DND-41 (cell line): Measurements from ENCODE around the gene RBBP7.

Source experiments
- EZH2 ChIP-seq: IDR thresholded peaks from 3 replicates; pipeline ENCODE4 v1.6.1; 2012; ENCODE audit warnings: borderline replicate concordance, low read depth, mild to moderate bottlenecking, moderate library complexity, low read length, inconsistent platforms; ENCODE audit not compliant: severe bottlenecking
- TF ChIP-seq, protein P1 (sequence below): IDR thresholded peaks from 2 replicates; pipeline ENCODE4 v1.5.1; 2012; ENCODE audit warnings: borderline replicate concordance, low read length, moderate library complexity, mild to moderate bottlenecking; ENCODE audit not compliant: poor library complexity, severe bottlenecking; ENCODE audit errors: extremely low read depth

DNA sequence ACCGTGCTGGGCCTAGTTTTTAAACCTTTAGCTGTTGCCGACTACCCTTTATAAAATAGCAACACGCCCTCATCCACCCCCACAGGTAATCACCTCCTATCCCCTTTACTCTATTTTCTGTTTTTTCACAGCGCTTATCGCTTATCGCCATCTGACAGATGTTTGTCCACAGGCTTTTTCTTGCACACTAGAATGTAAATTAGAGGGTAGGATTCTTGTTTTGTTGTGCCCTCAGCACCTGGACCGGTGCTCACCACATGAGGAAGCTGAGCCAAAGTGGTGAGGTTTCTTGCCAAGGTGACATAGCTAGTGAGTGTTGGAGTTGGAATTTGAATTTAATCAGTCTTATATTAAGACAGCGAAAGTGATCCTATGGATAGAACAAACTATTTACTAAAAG, 2.9 kb upstream of the RBBP7 start:
- TF ChIP-seq, protein P1, sequence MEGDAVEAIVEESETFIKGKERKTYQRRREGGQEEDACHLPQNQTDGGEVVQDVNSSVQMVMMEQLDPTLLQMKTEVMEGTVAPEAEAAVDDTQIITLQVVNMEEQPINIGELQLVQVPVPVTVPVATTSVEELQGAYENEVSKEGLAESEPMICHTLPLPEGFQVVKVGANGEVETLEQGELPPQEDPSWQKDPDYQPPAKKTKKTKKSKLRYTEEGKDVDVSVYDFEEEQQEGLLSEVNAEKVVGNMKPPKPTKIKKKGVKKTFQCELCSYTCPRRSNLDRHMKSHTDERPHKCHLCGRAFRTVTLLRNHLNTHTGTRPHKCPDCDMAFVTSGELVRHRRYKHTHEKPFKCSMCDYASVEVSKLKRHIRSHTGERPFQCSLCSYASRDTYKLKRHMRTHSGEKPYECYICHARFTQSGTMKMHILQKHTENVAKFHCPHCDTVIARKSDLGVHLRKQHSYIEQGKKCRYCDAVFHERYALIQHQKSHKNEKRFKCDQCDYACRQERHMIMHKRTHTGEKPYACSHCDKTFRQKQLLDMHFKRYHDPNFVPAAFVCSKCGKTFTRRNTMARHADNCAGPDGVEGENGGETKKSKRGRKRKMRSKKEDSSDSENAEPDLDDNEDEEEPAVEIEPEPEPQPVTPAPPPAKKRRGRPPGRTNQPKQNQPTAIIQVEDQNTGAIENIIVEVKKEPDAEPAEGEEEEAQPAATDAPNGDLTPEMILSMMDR, result no peak
- TF ChIP-seq EZH2, result no peak
